GM06990 (cell line): ENCODE data around the gene SPOCK2.
A peak's percentile ranks its signal among the peaks of the same experiment; 100 is the strongest.

Experiments used
- DNase-seq: peaks from one replicate; pipeline ENCODE4 v3.0.0-alpha.2; 2011; ENCODE audit not compliant: insufficient read length; ENCODE audit errors: extremely low read depth
- H3K27me3 ChIP-seq: replicated peaks from 2 replicates; pipeline ENCODE4 v1.6.0; 2011; ENCODE audit warnings: low read length; ENCODE audit not compliant: control insufficient read depth, insufficient read depth
- H3K36me3 ChIP-seq: 2 replicates; pipeline ENCODE4 v1.5.1; 2011; ENCODE audit warnings: low read length; ENCODE audit not compliant: control insufficient read depth, insufficient read depth
- H3K4me3 ChIP-seq: replicated peaks from 2 replicates; pipeline ENCODE4 v1.5.1; 2011; ENCODE audit warnings: low read depth, mild to moderate bottlenecking, control low read depth, low read length
- CTCF ChIP-seq: IDR thresholded peaks from 2 replicates; pipeline ENCODE4 v1.5.1; 2011; ENCODE audit warnings: low read length, control low read depth, mild to moderate bottlenecking, inconsistent platforms; ENCODE audit not compliant: insufficient read depth, poor library complexity, severe bottlenecking

Gene SPOCK2

GRCh38 chr10:72061491-72061890, 26.9 kb downstream of the SPOCK2 start:
- Histone ChIP-seq H3K36me3 (no peaks in the 10 kb centered on the region), H3K27me3 (no peaks in the 10 kb centered on the region), H3K4me3 (no peak overlapping the region)
- peak; percentile 57 for TF ChIP-seq CTCF
- no peak for DNase-seq

- no peaks in the 10 kb centered on the region for H3K27me3 ChIP-seq
- H3K4me3 ChIP-seq: no peak overlapping the region
These were observed 28.2 kb downstream of the SPOCK2 start for GRCh38 chr10:72059843-72060822.

GRCh38 chr10:72058989-72059842, 29.1 kb downstream of the SPOCK2 start:
- DNase-seq: no peak
- H3K4me3 ChIP-seq: no peak overlapping the region
- no peaks in the 10 kb centered on the region for H3K27me3 ChIP-seq
- H3K36me3 ChIP-seq: no peaks in the 10 kb centered on the region
- no peak for TF ChIP-seq CTCF

More at GRCh38 chr10:72059843-72060822, 28.2 kb downstream of the SPOCK2 start:
- DNase-seq: no peak
- no peak for TF ChIP-seq CTCF
- H3K36me3 ChIP-seq: no peaks in the 10 kb centered on the region

GRCh38 chr10:72058347-72058898, 29.9 kb downstream of the SPOCK2 start:
- no peak overlapping the region for H3K4me3 ChIP-seq
- H3K27me3 ChIP-seq: no peaks in the 10 kb centered on the region
- no peak for DNase-seq
- H3K36me3 ChIP-seq: no peaks in the 10 kb centered on the region
- no peak for TF ChIP-seq CTCF

- no peaks in the 10 kb centered on the region for H3K36me3 ChIP-seq
- no peak for TF ChIP-seq CTCF
- no peaks in the 10 kb centered on the region for H3K27me3 ChIP-seq
- no peak for DNase-seq
- H3K4me3 ChIP-seq: no peak overlapping the region
These were observed 31.2 kb downstream of the SPOCK2 start for GRCh38 chr10:72056932-72057751.
